ACHN (cell line): ENCODE results near the gene GRB2.
"Not testable (repeated sequence)": the region's sequence is repeated elsewhere in the genome, so short reads cannot be mapped to it uniquely, and the experiment has no call there.

ENCODE experiments used
- DNase-seq: peaks from one replicate; pipeline ENCODE4 v3.0.0-alpha.2; 2015
- in situ Hi-C: cut with HindIII; loops from 2 replicates; pipeline ENCODE4 v1.10.0; 2017; ENCODE audit warnings: low sequenced_read_pairs, low pct_ligation_motif_present, low pct_unique_long_range_greater_than_20kb

Gene GRB2

GRCh38 chr17:75393523-75394331 lies 11.8 kb downstream of the GRB2 start:
- peak; percentile 99 for DNase-seq
- in situ Hi-C loops = no loop called here

- in situ Hi-C loops = no loop called here
Observed at GRCh38 chr17:75392559-75392958, 12.9 kb downstream of the GRB2 start.

GRCh38 chr17:75390982-75391381 lies 14.5 kb downstream of the GRB2 start:
- DNase-seq = no peak
- in situ Hi-C loops = no loop called here

More at GRCh38 chr17:75392559-75392958, 12.9 kb downstream of the GRB2 start:
- no peak for DNase-seq

- no peak for DNase-seq
- in situ Hi-C loops = no loop called here
Observed at GRCh38 chr17:75388476-75389030, 16.9 kb downstream of the GRB2 start.

- in situ Hi-C loops = no loop called here
- DNase-seq = no peak
Observed at GRCh38 chr17:75387771-75388170, 17.7 kb downstream of the GRB2 start.

- DNase-seq = no peak
Observed at GRCh38 chr17:75386430-75386829, 19.0 kb downstream of the GRB2 start.

GRCh38 chr17:75384751-75385150 lies 20.7 kb downstream of the GRB2 start:
- in situ Hi-C loops = no loop called here
- no peak for DNase-seq

More at GRCh38 chr17:75386430-75386829, 19.0 kb downstream of the GRB2 start:
- in situ Hi-C loops = no loop called here

- in situ Hi-C loops = no loop called here
- no peak for DNase-seq
Observed at GRCh38 chr17:75383842-75384195, 21.7 kb downstream of the GRB2 start.

- no peak for DNase-seq
- in situ Hi-C loops = no loop called here
Observed at GRCh38 chr17:75380750-75381149, 24.7 kb downstream of the GRB2 start.

GRCh38 chr17:75380315-75380714 lies 25.2 kb downstream of the GRB2 start:
- DNase-seq = no peak
- in situ Hi-C loops = no loop called here

GRCh38 chr17:75379426-75379825 lies 26.1 kb downstream of the GRB2 start:
- DNase-seq, in situ Hi-C loops: not testable (repeated sequence)

GRCh38 chr17:75373280-75373679 lies 32.2 kb downstream of the GRB2 start:
- in situ Hi-C loops = no loop called here
- no peak for DNase-seq

- in situ Hi-C loops = no loop called here
- no peak for DNase-seq
Observed at GRCh38 chr17:75371981-75372380, 33.5 kb downstream of the GRB2 start.

- DNase-seq = no peak
- in situ Hi-C loops = no loop called here
Observed at GRCh38 chr17:75371339-75371738, 34.1 kb downstream of the GRB2 start.

GRCh38 chr17:75370286-75370915 lies 35.1 kb downstream of the GRB2 start:
- no peak for DNase-seq
- in situ Hi-C loops = no loop called here

GRCh38 chr17:75367838-75368789 lies 37.4 kb downstream of the GRB2 start:
- DNase-seq, in situ Hi-C loops: not testable (repeated sequence)

GRCh38 chr17:75367312-75367711 lies 38.2 kb downstream of the GRB2 start:
- in situ Hi-C loops = no loop called here
- no peak for DNase-seq

- in situ Hi-C loops = no loop called here
- DNase-seq = no peak
Observed at GRCh38 chr17:75366432-75366831, 39.0 kb downstream of the GRB2 start.

GRCh38 chr17:75365931-75366275 lies 39.6 kb downstream of the GRB2 start:
- in situ Hi-C loops = no loop called here
- DNase-seq = no peak
